Type B pancreatic cell (in vitro differentiated cells): ENCODE results near the gene SPATA16. TPM values are rescaled to one million over a fixed set of nuclear protein-coding genes. Genes with fewer than 3 reads are reported as not detected.

Source experiments
- DNase-seq: peaks from one replicate; pipeline ENCODE4 v3.0.0; 2021; ENCODE audit warnings: mixed read lengths; ENCODE audit not compliant: unreplicated experiment; ENCODE audit errors: extremely low spot score
- H3K27ac Mint-ChIP-seq: 2 replicates; pipeline ENCODE4 v1.8.0; 2021; ENCODE audit warnings: mild to moderate bottlenecking, mixed read lengths
- H3K27me3 Mint-ChIP-seq: 2 replicates; pipeline ENCODE4 v1.8.0; 2021; ENCODE audit warnings: mixed read lengths
- H3K36me3 Mint-ChIP-seq: 2 replicates; pipeline ENCODE4 v1.8.0; 2021; ENCODE audit warnings: mixed read lengths
- H3K4me1 Mint-ChIP-seq: one replicate; pipeline ENCODE4 v1.8.0; 2021; ENCODE audit warnings: mixed read lengths; ENCODE audit not compliant: unreplicated experiment
- H3K4me3 Mint-ChIP-seq: 2 replicates; pipeline ENCODE4 v1.8.0; 2021; ENCODE audit warnings: mild to moderate bottlenecking, mixed read lengths
- H3K9me3 Mint-ChIP-seq: 2 replicates; pipeline ENCODE4 v1.8.0; 2021; ENCODE audit warnings: mixed read lengths
- total RNA-seq: library from RNA; stranded (reverse); gene quantifications from 2 replicates; pipeline ENCODE4 v1.2.1, GENCODE V29; 2021; ENCODE audit warnings: low replicate concordance
- TF ChIP-seq, protein P1 (sequence below): fragments of 200-600 bp; sonication (generic); conservative IDR thresholded peaks from 2 replicates; pipeline ENCODE4 v1.5.0; 2021; ENCODE audit warnings: antibody characterized with exemption, mild to moderate bottlenecking

SPATA16 gene
- total RNA-seq, 1 donor from 2014 or later, result not detected

DNA sequence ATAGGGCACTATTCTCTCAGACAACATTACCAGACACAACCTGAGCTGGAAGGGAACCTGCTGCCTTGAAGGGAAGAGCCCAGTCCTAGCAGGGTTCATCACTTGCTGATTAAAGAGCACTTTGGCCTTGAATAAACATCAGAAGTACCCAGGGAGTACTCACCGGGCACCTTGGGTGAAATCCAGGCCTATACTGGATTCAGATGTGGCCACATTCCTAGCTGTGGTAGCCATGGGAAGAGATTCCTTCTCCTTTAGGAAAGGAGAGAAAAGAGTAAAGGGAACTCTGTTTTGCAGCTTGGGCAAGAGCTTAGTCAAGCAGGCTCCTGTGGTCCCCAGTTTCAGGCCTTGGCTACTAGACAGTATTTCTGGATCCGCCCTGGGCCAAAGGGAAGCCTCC is 195.0 kb downstream of the SPATA16 start:
- H3K9me3 Mint-ChIP-seq, result no peaks in the 10 kb centered on the region
- DNase-seq, result no peak
- H3K4me1 Mint-ChIP-seq, result no peaks in the 10 kb centered on the region
- H3K27me3 Mint-ChIP-seq, result no peaks in the 10 kb centered on the region
- H3K4me3 Mint-ChIP-seq, result no peak overlapping the region
- TF ChIP-seq, protein P1, sequence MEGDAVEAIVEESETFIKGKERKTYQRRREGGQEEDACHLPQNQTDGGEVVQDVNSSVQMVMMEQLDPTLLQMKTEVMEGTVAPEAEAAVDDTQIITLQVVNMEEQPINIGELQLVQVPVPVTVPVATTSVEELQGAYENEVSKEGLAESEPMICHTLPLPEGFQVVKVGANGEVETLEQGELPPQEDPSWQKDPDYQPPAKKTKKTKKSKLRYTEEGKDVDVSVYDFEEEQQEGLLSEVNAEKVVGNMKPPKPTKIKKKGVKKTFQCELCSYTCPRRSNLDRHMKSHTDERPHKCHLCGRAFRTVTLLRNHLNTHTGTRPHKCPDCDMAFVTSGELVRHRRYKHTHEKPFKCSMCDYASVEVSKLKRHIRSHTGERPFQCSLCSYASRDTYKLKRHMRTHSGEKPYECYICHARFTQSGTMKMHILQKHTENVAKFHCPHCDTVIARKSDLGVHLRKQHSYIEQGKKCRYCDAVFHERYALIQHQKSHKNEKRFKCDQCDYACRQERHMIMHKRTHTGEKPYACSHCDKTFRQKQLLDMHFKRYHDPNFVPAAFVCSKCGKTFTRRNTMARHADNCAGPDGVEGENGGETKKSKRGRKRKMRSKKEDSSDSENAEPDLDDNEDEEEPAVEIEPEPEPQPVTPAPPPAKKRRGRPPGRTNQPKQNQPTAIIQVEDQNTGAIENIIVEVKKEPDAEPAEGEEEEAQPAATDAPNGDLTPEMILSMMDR, result no peak
- no peak overlapping the region for H3K27ac Mint-ChIP-seq
- no peaks in the 10 kb centered on the region for H3K36me3 Mint-ChIP-seq

GRCh38 chr3:172939651-172940293 is 201.3 kb downstream of the SPATA16 start:
- Mint-ChIP-seq H3K27ac (no peak overlapping the region), H3K4me3 (no peak overlapping the region), H3K9me3 (no peaks in the 10 kb centered on the region), H3K36me3 (no peaks in the 10 kb centered on the region), H3K27me3 (no peaks in the 10 kb centered on the region), H3K4me1 (no peaks in the 10 kb centered on the region)
- TF ChIP-seq, protein P1, result no peak
- DNase-seq, result no peak

DNA sequence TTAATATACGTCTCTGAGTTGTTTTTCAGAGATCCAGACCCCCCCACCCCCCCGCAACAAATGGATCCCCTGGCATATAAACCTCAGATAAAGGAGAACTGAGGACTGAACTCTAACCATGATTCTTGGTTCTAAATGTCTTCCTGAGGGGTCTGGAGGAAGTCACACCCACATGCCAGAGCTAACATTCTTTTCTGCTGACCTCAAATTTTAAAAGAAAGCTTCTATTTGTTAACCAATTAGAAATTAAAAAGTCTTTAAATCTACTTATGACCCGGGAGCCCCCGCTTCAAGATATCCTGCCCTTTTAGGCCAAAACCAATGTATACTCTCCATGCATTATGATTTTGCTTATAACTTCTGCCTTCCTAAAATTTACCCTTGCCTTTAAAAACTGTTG is 202.2 kb downstream of the SPATA16 start:
- Mint-ChIP-seq H3K4me3 (no peak overlapping the region), H3K36me3 (no peaks in the 10 kb centered on the region), H3K4me1 (no peaks in the 10 kb centered on the region), H3K27me3 (no peaks in the 10 kb centered on the region), H3K27ac (no peak overlapping the region), H3K9me3 (no peaks in the 10 kb centered on the region)
- no peak for DNase-seq
- TF ChIP-seq, protein P1, result no peak

DNA sequence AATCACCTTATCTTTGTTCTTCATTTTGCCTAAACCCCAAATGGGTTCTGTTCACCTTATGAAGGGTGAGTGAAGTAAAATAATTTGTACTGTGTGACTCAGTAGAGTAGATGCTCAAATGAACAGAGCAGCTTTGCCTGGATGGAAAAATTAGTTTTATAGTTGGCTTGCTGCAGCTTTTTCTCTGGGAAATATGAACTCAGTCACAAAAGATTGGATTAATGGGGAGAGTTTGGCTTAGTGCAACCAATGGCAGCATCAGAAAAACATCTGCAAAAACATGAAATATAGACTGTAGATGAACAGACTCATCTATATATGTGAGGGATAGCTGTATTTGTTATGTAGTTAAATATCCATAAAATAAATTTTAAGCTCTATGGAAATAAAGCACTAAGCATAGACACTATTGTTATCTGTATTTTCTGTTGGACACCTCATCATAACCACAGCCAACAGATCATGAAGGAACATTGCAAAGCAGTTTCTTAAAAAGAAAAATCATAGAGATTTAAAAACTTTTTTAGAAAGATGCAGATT is 209.2 kb downstream of the SPATA16 start:
- TF ChIP-seq, protein P1, result no peak
- no peak for DNase-seq
- Mint-ChIP-seq H3K4me3 (no peak overlapping the region), H3K27ac (no peak overlapping the region), H3K4me1 (no peaks in the 10 kb centered on the region), H3K36me3 (no peaks in the 10 kb centered on the region), H3K9me3 (no peaks in the 10 kb centered on the region), H3K27me3 (no peaks in the 10 kb centered on the region)

DNA sequence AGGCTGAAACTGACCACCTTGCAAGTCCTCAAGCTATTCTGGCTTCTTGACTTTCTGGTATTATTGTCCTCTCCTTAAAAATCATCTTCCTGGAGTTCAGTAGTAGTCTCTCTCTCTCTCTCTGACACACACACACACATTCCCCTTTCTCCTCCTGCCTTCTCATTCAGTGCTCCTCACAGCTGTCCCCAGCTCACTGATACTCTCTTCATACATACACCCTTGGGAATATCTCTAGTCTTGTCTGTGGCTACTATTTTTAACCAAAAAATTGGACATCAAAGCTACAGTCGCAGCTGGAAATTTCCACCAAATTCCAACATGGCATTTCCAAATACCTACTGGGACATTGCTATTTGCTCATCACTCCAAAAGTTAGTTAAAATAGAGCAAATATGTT is 211.6 kb downstream of the SPATA16 start:
- no peak overlapping the region for H3K4me3 Mint-ChIP-seq
- H3K4me1 Mint-ChIP-seq, result no peaks in the 10 kb centered on the region
- H3K27ac Mint-ChIP-seq, result no peak overlapping the region
- TF ChIP-seq, protein P1, result no peak
- H3K9me3 Mint-ChIP-seq, result no peaks in the 10 kb centered on the region
- DNase-seq, result no peak
- no peaks in the 10 kb centered on the region for H3K27me3 Mint-ChIP-seq
- no peaks in the 10 kb centered on the region for H3K36me3 Mint-ChIP-seq
